ENCODE results near the gene PLTP. TPM values are rescaled to one million over a fixed set of nuclear protein-coding genes. Genes with fewer than 3 reads are reported as not detected.

Gene PLTP
- total and polyA plus RNA-seq, 3 experiments from 2014 or later = 0.45 to 3.2 (median 2.5) TPM

DNA sequence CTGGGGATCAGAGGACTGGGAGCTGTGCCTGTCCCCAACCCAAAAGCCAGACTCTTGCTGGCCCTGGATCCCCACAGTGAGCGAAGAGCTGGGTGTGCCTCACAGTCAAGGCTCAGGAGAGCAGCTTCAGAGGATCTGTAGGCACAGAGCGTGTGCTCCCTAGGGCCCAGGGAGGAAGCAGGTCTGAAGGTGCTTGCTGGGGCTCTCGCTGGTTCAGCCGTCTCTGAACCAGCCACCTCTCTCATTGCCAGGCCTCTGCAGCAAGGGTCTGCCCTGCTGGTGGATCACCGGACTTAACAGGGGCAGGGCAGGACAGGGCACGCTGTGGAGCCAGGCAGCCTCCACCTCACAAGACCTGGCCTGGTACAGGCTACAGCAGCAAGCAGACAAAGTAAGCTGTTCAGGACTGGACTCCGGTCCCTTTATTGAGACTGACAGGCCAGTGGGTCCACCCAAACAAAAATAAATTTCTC, 36.3 kb upstream of the PLTP start:
- H3K27ac ChIP-seq (ENCODE audit: low read depth, low read length) = no peak overlapping the region
- H3K4me1 ChIP-seq (ENCODE audit: insufficient read depth, low read length) = peaks cover 10% of the 10 kb centered on the region
- no peak for DNase-seq
- H3K9me3 Mint-ChIP-seq = no peaks in the 10 kb centered on the region
- H3K27me3 Mint-ChIP-seq = no peaks in the 10 kb centered on the region
- no peak overlapping the region for H3K4me3 ChIP-seq (ENCODE audit: low read length)
- no peaks in the 10 kb centered on the region for H3K27me3 ChIP-seq (ENCODE audit: insufficient read depth, low read length, poor library complexity, severe bottlenecking)
- no peak overlapping the region for H3K4me3 Mint-ChIP-seq
- no peaks in the 10 kb centered on the region for H3K9me3 ChIP-seq (ENCODE audit: low read length)
- peaks cover 4 to 99% (median 8%) of the 10 kb centered on the region in 3 donors for H3K36me3 Mint-ChIP-seq
- H3K4me1 Mint-ChIP-seq = peaks cover 8 to 32% (median 19%) of the 10 kb centered on the region in 3 donors
- H3K27ac Mint-ChIP-seq = peak overlapping the region in 2 of 8 donors; percentile 17 to 63
- CTCF ChIA-PET = interaction anchor here (0.7 kb wide), 1 partner anchor 22 kb away, joined by 4 read pairs; no protein-coding TSS in a partner anchor
- POLR2A ChIA-PET = interaction anchor here (3.4 to 4.4 kb wide), 2 partner anchors 14 to 22 kb away, joined by 14 to 26 read pairs; partner anchors contain the start of gene PCIF1
- H3K36me3 ChIP-seq (ENCODE audit: insufficient read depth, low read length) = peaks cover 88% of the 10 kb centered on the region

- Histone ChIP-seq H3K9me3 (ENCODE audit: low read length) (no peaks in the 10 kb centered on the region), H3K4me1 (ENCODE audit: insufficient read depth, low read length) (peaks cover 10% of the 10 kb centered on the region), H3K27ac (ENCODE audit: low read depth, low read length) (no peak overlapping the region), H3K4me3 (ENCODE audit: low read length) (no peak overlapping the region), H3K27me3 (ENCODE audit: insufficient read depth, low read length, poor library complexity, severe bottlenecking) (no peaks in the 10 kb centered on the region), H3K36me3 (ENCODE audit: insufficient read depth, low read length) (peaks cover 87% of the 10 kb centered on the region)
- Mint-ChIP-seq H3K9me3 (no peaks in the 10 kb centered on the region), H3K36me3 (peaks cover 4 to 96% (median 8%) of the 10 kb centered on the region in 3 donors), H3K4me3 (peak overlapping the region in 1 of 7 donors; percentile 32), H3K27me3 (no peaks in the 10 kb centered on the region), H3K27ac (peak overlapping the region in 4 of 8 donors; percentile 70 to 97 (median 84)), H3K4me1 (peaks cover 8 to 31% (median 19%) of the 10 kb centered on the region in 3 donors)
- ChIA-PET POLR2A (interaction anchor here (1.2 to 3.4 kb wide), 2 partner anchors 10 to 23 kb away, joined by 3 to 14 read pairs; no protein-coding TSS in a partner anchor), CTCF (interaction anchor here (0.9 kb wide), 2 partner anchors 19 to 25 kb away, joined by 3 read pairs; partner anchors contain the start of gene ZNF335)
- DNase-seq = no peak
Observed at GRCh38 chr20:45947110-45947866, 35.3 kb upstream of the PLTP start.

- H3K36me3 ChIP-seq (ENCODE audit: insufficient read depth, low read length) = peaks cover 78% of the 10 kb centered on the region
Observed at GRCh38 chr20:45946149-45946970, 34.4 kb upstream of the PLTP start.

DNA sequence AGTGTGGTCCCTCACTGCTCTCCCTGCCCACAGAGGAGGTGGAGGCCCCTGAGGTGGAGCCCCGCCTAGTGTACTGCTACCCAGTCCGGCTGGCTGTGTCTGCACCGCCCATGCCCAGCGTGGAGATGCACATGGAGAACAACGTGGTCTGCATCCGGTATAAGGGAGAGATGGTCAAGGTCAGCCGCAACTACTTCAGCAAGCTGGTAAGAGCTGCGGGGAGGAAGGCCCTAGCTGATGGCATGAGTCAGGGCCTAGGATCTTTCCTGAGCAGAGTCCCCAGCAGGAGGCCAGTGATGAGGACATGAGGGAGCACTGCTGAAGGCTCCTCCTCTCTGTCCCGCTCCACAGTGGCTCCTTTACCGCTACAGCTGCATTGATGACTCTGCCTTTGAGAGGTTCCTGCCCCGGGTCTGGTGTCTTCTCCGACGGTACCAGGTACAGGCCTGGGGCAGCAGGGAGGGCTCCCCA, 33.8 kb upstream of the PLTP start:
- Mint-ChIP-seq H3K27ac (peak overlapping the region in 7 of 8 donors; percentile 7 to 97 (median 70)), H3K27me3 (no peaks in the 10 kb centered on the region), H3K4me1 (peaks cover 4 to 20% (median 15%) of the 10 kb centered on the region in 3 donors), H3K4me3 (peak overlapping the region in 2 of 7 donors; percentile 19 to 70), H3K9me3 (no peaks in the 10 kb centered on the region), H3K36me3 (peaks cover 4 to 90% (median 4%) of the 10 kb centered on the region in 3 donors)
- Histone ChIP-seq H3K36me3 (ENCODE audit: insufficient read depth, low read length) (peaks cover 77% of the 10 kb centered on the region), H3K4me3 (ENCODE audit: low read length) (no peak overlapping the region), H3K27ac (ENCODE audit: low read depth, low read length) (no peak overlapping the region), H3K4me1 (ENCODE audit: insufficient read depth, low read length) (peaks cover 10% of the 10 kb centered on the region), H3K9me3 (ENCODE audit: low read length) (no peaks in the 10 kb centered on the region), H3K27me3 (ENCODE audit: insufficient read depth, low read length, poor library complexity, severe bottlenecking) (no peaks in the 10 kb centered on the region)
- ChIA-PET POLR2A (interaction anchor here (1.2 kb wide), 1 partner anchor 9 kb away, joined by 3 read pairs; no protein-coding TSS in a partner anchor), CTCF (interaction anchor here (1.0 kb wide), 1 partner anchor 25 kb away, joined by 3 read pairs; no protein-coding TSS in a partner anchor)
- DNase-seq = no peak

More at GRCh38 chr20:45946149-45946970, 34.4 kb upstream of the PLTP start:
- Histone ChIP-seq H3K4me3 (ENCODE audit: low read length) (no peak overlapping the region), H3K27ac (ENCODE audit: low read depth, low read length) (peak overlapping the region; percentile 3), H3K9me3 (ENCODE audit: low read length) (no peaks in the 10 kb centered on the region), H3K4me1 (ENCODE audit: insufficient read depth, low read length) (peaks cover 10% of the 10 kb centered on the region), H3K27me3 (ENCODE audit: insufficient read depth, low read length, poor library complexity, severe bottlenecking) (no peaks in the 10 kb centered on the region)
- peaks cover 4 to 91% (median 4%) of the 10 kb centered on the region in 3 donors for H3K36me3 Mint-ChIP-seq
- H3K27me3 Mint-ChIP-seq = no peaks in the 10 kb centered on the region
- DNase-seq = peak in 3 of 5 donors; percentile 28 to 73 (median 57)
- ChIA-PET POLR2A (interaction anchor here (0.6 to 3.4 kb wide), 3 partner anchors 9 to 58 kb away, joined by 3 to 14 read pairs (median 3); no protein-coding TSS in a partner anchor), CTCF (interaction anchor here (0.9 to 1.0 kb wide), 2 partner anchors 24 to 26 kb away, joined by 3 read pairs; partner anchors contain the start of gene ZNF335)
- peak overlapping the region in 5 of 7 donors; percentile 32 to 70 (median 52) for H3K4me3 Mint-ChIP-seq
- peaks cover 4 to 22% (median 15%) of the 10 kb centered on the region in 3 donors for H3K4me1 Mint-ChIP-seq
- peak overlapping the region; percentile 47 to 97 (median 77) for H3K27ac Mint-ChIP-seq
- no peaks in the 10 kb centered on the region for H3K9me3 Mint-ChIP-seq

- H3K4me3 Mint-ChIP-seq = no peak overlapping the region
- no peak overlapping the region for H3K27ac ChIP-seq (ENCODE audit: low read depth, low read length)
- H3K36me3 Mint-ChIP-seq = peaks cover 4 to 89% (median 4%) of the 10 kb centered on the region in 3 donors
- peaks cover 77% of the 10 kb centered on the region for H3K36me3 ChIP-seq (ENCODE audit: insufficient read depth, low read length)
- no peak for DNase-seq
- peaks cover 4 to 20% (median 15%) of the 10 kb centered on the region in 3 donors for H3K4me1 Mint-ChIP-seq
- no peaks in the 10 kb centered on the region for H3K9me3 ChIP-seq (ENCODE audit: low read length)
- H3K27me3 ChIP-seq (ENCODE audit: insufficient read depth, low read length, poor library complexity, severe bottlenecking) = no peaks in the 10 kb centered on the region
- ChIA-PET CTCF (interaction anchor here (1.3 to 3.8 kb wide), 2 partner anchors 24 to 54 kb away, joined by 3 to 26 read pairs; partner anchors contain the start of genes CTSA, NEURL2 and ZNF335), POLR2A (no interaction called here)
- H3K4me3 ChIP-seq (ENCODE audit: low read length) = no peak overlapping the region
- H3K9me3 Mint-ChIP-seq = no peaks in the 10 kb centered on the region
- peak overlapping the region in 6 of 8 donors; percentile 7 to 97 (median 66) for H3K27ac Mint-ChIP-seq
- H3K27me3 Mint-ChIP-seq = no peaks in the 10 kb centered on the region
- H3K4me1 ChIP-seq (ENCODE audit: insufficient read depth, low read length) = peaks cover 10% of the 10 kb centered on the region
Observed at GRCh38 chr20:45944965-45945677, 33.2 kb upstream of the PLTP start.

GRCh38 chr20:45944151-45944964, 32.4 kb upstream of the PLTP start:
- ChIA-PET CTCF (interaction anchor here (0.8 to 3.8 kb wide), 3 partner anchors 25 to 69 kb away, joined by 3 to 26 read pairs (median 3); partner anchors contain the start of genes CTSA, NEURL2 and ZNF335), POLR2A (interaction anchor here (1.0 kb wide), 1 partner anchor 11 kb away, joined by 3 read pairs; no protein-coding TSS in a partner anchor)
- H3K4me3 Mint-ChIP-seq = peak overlapping the region in 1 of 7 donors; percentile 39
- no peaks in the 10 kb centered on the region for H3K27me3 ChIP-seq (ENCODE audit: insufficient read depth, low read length, poor library complexity, severe bottlenecking)
- H3K9me3 Mint-ChIP-seq = no peaks in the 10 kb centered on the region
- peaks cover 4 to 25% (median 15%) of the 10 kb centered on the region in 3 donors for H3K4me1 Mint-ChIP-seq
- H3K27me3 Mint-ChIP-seq = no peaks in the 10 kb centered on the region
- no peak overlapping the region for H3K4me3 ChIP-seq (ENCODE audit: low read length)
- no peak overlapping the region for H3K27ac ChIP-seq (ENCODE audit: low read depth, low read length)
- H3K27ac Mint-ChIP-seq = peak overlapping the region in 7 of 8 donors; percentile 27 to 87 (median 55)
- peaks cover 10% of the 10 kb centered on the region for H3K4me1 ChIP-seq (ENCODE audit: insufficient read depth, low read length)
- H3K9me3 ChIP-seq (ENCODE audit: low read length) = no peaks in the 10 kb centered on the region
- DNase-seq = no peak
- H3K36me3 ChIP-seq (ENCODE audit: insufficient read depth, low read length) = peaks cover 77% of the 10 kb centered on the region
- peaks cover 4 to 89% (median 4%) of the 10 kb centered on the region in 3 donors for H3K36me3 Mint-ChIP-seq
